ENCODE measurements around the gene PVRIG.

GRCh38 chr7:100211342-100211780 lies 8.4 kb upstream of the PVRIG start:
- TF ChIP-seq ELF4 (IDR thresholded peaks at IDR 0.05), result no peak
- TF ChIP-seq L3MBTL2 (conservative IDR thresholded peaks at IDR 0.05), result no peak
